Spinal cord (tissue), 10 donors: ENCODE measurements around the gene LRTM2. TPM values are rescaled to one million over a fixed set of nuclear protein-coding genes. Genes with fewer than 3 reads are reported as not detected.

Experiments
- DNase-seq, 6 donors: peaks; one replicate each; pipeline versions ENCODE4 v3.0.0 to v3.0.0-alpha.2; 2013 to 2015; ENCODE audit warnings: low spot score in 6 of 6, low read depth in 4 of 6
- H3K27ac ChIP-seq: one replicate; pipeline ENCODE4 v1.5.1; 2013; ENCODE audit warnings: low read depth, low read length, control low read depth
- H3K27me3 ChIP-seq: one replicate; pipeline ENCODE4 v1.6.1; 2013; ENCODE audit warnings: low read length; ENCODE audit not compliant: control insufficient read depth, insufficient read depth
- H3K36me3 ChIP-seq: one replicate; pipeline ENCODE4 v1.6.1; 2013; ENCODE audit warnings: low read length; ENCODE audit not compliant: control insufficient read depth, insufficient read depth
- H3K4me1 ChIP-seq: one replicate; pipeline ENCODE4 v1.6.1; 2013; ENCODE audit warnings: low read length; ENCODE audit not compliant: control insufficient read depth, insufficient read depth
- H3K4me3 ChIP-seq: one replicate; pipeline ENCODE4 v1.5.1; 2013; ENCODE audit warnings: low read depth, low read length, control low read depth
- H3K9me3 ChIP-seq: one replicate; pipeline ENCODE4 v1.6.1; 2013; ENCODE audit warnings: low read length; ENCODE audit not compliant: control insufficient read depth, insufficient read depth
- WGBS: methylation state at CpG from one replicate; pipeline ENCODE4 v1.1.5; 2013; ENCODE audit warnings: missing lambda C conversion rate; ENCODE audit not compliant: insufficient coverage; 5-methylcytosine and 5-hydroxymethylcytosine counted together
- polyA plus RNA-seq, 2 donors: library from polyadenylated mRNA; unstranded; fragments of 120-200 nt; gene quantifications; one replicate each; pipeline ENCODE4 v1.2.1, GENCODE V29; 2013; ENCODE audit not compliant: insufficient read length in 2 of 2
- total RNA-seq, 2 donors: library from RNA; depleted of rRNA in 1 of 2; stranded (reverse); fragments of 120-200 nt in 1 of 2; fragments of >200 nt in 1 of 2; gene quantifications; one replicate each; pipeline versions ENCODE4 v1.2.3 to v1.2.4, GENCODE V29; 2013 to 2014
- donor health status: healthy.

Gene LRTM2
- total and polyA plus RNA-seq, 4 donors: 1.4 to 9.6 (median 5.3) TPM

DNA sequence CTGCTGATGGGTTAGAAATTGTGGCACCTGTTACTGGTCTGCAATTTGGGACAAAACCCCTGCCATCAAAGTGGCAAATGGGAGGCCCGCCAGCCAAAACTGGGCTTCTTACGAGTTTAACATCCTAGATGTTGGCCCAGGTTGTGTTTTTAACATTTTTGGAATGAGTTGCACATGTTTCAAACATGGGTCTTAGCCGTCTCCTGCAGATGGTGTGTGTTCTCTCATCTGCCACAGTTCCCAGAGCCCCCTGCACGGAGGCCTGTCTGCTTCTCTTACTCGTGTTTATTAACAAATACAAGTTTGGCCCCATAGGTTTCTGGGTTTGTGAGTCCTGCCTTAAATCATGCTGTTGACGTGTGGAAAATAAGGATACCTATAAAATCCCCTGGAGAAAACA lies 51.6 kb downstream of the LRTM2 start:
- peak in 1 of 6 donors; percentile 80 for DNase-seq
- 73% methylated on average over 3 of the region's 6 CpGs for WGBS
- peaks cover 2% of the 10 kb centered on the region for H3K9me3 ChIP-seq
- no peaks in the 10 kb centered on the region for H3K36me3 ChIP-seq
- H3K4me1 ChIP-seq: peaks cover 5% of the 10 kb centered on the region
- H3K27ac ChIP-seq: no peak overlapping the region
- H3K4me3 ChIP-seq: no peak overlapping the region
- H3K27me3 ChIP-seq: no peaks in the 10 kb centered on the region

DNA sequence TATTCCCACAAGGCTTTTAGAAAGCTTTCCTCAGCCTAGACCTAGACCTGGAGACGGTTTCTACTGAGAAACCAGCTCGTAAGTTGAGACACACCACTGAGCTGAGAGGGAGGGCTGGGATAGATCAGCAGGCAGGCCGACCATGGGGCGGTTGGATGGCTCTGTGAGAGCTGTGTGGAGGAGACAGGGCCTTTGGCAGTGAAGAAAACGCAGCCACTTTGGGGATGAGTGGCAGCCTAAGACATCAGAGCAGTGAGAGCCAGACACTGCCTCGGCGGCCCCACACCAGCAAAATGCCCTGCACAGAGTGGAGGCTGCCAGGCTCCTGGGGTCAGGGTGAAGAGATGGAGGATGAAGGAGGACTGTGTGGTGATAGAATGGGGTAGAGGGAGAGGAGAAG lies 52.1 kb downstream of the LRTM2 start:
- no peak for DNase-seq
- Histone ChIP-seq H3K27ac (no peak overlapping the region), H3K4me3 (no peak overlapping the region), H3K9me3 (peaks cover 2% of the 10 kb centered on the region), H3K27me3 (no peaks in the 10 kb centered on the region), H3K4me1 (peaks cover 5% of the 10 kb centered on the region), H3K36me3 (no peaks in the 10 kb centered on the region)
- WGBS: 93% methylated on average over 6 of the region's 7 CpGs

DNA sequence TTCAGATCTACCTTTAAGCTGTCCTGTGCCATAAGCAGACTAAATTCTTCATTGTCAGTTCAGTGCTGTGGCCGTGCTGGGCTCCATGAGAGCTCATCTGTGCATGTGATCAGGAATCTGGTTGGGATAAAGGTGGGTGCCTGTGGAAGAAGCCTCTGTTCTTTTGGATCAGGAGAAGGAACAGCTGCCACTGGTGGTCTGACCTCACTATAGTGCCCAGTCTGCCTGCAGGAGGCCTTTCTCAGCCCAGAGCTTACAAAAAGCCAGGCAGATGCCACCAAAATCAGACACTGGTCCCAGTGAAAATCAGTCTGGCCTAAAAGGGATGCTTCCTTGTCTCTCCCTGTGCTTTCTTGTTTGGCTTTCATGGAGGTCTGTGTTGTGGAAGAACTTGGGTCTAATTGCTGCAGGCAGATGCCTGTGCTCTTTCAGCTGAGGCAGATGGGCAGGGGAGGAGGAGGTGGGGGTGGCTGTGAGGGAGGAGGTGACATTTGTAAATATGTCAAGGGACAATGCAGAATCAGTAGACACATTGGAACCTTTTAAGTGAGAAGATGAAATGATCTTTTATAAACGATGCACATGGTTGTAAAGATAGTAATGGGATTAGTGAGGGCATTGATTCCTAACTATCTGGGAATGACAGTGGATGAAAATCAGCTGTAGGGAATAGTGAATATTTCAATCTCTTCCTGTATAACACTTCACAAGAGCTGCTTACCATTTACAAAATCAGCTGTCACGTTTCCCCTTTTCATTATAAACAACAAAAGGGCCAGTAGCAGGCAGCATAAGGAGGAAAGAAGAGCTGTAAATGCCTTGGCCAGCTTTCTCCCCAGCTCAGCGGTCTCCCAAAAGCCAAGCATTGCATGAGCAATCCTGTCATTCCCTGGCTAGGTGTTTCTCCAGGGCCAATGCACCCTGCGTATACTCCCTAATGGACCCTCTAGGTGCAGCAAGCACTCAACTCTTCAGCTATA lies 53.5 kb downstream of the LRTM2 start:
- peaks cover 5% of the 10 kb centered on the region for H3K4me1 ChIP-seq
- no peak overlapping the region for H3K4me3 ChIP-seq
- H3K27ac ChIP-seq: no peak overlapping the region
- peak in 2 of 6 donors; percentile 32 to 59 for DNase-seq
- H3K27me3 ChIP-seq: no peaks in the 10 kb centered on the region
- H3K36me3 ChIP-seq: no peaks in the 10 kb centered on the region
- 81% methylated on average over 4 of the region's 5 CpGs for whole genome bisulfite sequencing
- H3K9me3 ChIP-seq: peaks cover 2% of the 10 kb centered on the region

DNA sequence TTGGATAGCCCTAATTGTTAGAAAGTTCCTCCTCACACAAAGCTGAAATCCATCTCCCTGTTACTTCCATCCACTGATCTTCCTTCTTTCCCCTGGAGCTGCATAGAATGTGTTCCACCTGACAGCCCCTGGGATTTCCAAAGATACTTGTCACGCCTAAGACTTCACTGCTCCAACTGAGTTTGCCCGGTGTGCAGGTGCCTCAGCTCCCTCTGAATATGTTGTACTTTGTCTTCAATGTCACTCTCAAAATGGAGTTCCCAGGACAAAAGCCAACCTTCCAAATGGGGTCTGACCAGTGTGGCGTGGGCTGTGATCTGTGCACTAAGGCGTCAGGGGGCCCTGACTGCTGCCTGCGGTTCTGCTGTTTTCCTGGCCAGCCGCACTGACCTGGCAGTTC lies 55.2 kb downstream of the LRTM2 start:
- WGBS: 65% methylated on average over 6 of the region's 6 CpGs
- peak in 1 of 6 donors; percentile 21 for DNase-seq

DNA sequence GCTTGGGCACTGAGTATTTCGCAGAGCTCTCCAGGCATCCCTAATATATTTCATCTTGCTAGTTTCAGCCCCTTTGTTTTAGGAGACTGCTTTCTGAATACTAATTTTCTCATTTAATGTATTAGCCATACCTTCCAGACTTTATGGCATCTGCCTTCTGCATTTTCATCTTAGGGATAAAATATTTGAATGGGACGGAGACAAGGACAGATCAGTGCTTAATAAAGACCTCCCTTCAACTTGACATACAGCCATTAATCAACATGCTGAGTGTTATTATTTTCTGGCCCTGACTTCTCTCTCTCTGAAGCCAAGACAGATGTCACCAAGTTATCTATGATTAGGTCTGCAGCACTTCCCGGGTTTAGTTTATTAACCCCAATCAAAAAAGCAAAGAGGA lies 55.7 kb downstream of the LRTM2 start:
- no peaks in the 10 kb centered on the region for H3K36me3 ChIP-seq
- H3K27me3 ChIP-seq: no peaks in the 10 kb centered on the region
- WGBS: no CpG with 5 or more reads among the region's 3 CpGs
- no peaks in the 10 kb centered on the region for H3K9me3 ChIP-seq
- no peak overlapping the region for H3K4me3 ChIP-seq
- DNase-seq: peak in 2 of 6 donors; percentile 9 to 54
- peaks cover 5% of the 10 kb centered on the region for H3K4me1 ChIP-seq
- no peak overlapping the region for H3K27ac ChIP-seq

More for the DNA sequence above, 55.2 kb downstream of the LRTM2 start:
- Histone ChIP-seq H3K9me3 (no peaks in the 10 kb centered on the region), H3K27me3 (no peaks in the 10 kb centered on the region), H3K36me3 (no peaks in the 10 kb centered on the region), H3K4me3 (no peak overlapping the region), H3K27ac (no peak overlapping the region), H3K4me1 (peaks cover 5% of the 10 kb centered on the region)

DNA sequence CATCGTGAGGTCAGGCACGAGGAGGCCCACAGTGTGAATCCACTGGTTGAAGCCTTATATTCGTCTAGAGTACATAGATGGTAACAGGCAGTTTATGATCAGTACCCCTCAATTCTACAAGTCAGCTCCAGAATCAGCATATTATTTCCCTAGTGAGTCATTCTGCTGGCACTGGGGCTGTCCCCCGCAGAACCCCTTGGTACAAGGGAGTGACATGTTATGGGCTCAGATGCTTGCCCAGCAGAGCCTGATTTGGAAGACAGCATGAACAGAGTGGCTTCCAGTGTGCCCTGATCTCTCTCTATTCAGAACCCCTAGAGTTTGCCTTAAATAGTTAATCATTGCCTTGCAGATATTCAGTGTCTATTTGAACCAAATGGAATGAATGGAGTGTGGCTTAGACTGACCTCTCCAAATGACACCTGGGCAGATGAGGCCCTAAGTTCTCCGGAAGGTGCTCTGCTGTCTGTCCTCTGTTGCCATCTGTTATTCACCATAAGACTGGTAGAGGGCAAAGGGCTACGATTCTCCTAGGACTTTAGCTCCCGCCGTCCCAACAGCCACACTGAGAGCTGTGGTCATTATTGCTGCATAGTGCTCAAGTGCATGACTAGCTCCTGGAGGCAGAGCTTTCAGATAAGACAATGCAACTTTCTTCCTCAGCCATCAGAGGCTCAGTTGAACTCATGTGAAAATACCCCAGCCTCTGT lies 57.0 kb downstream of the LRTM2 start:
- Histone ChIP-seq H3K4me3 (no peak overlapping the region), H3K9me3 (no peaks in the 10 kb centered on the region), H3K4me1 (peaks cover 5% of the 10 kb centered on the region), H3K27ac (no peak overlapping the region), H3K36me3 (no peaks in the 10 kb centered on the region), H3K27me3 (no peaks in the 10 kb centered on the region)
- DNase-seq: no peak
- WGBS: 85% methylated on average over 5 of the region's 8 CpGs

DNA sequence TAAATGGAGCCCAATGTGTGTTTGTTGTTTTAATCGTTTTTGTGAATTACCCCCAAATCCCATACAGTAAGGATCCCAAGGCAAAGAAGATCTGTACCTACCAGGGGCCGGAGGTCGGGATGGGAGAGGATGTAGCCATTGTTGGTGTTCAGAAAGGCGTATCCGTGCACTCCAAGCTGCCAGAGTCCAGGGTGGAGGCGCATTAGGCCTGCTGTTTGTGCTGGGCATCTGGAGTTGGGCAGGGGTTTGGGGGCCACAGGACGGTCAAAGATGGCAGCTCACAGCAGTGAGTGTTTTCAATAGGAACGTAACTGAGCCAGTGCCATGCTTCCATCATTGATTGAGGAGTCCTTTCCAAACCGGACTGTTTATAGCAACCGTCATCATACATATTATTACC lies 57.8 kb downstream of the LRTM2 start:
- WGBS: 98% methylated on average over 7 of the region's 10 CpGs
- no peak for DNase-seq
- Histone ChIP-seq H3K4me3 (no peak overlapping the region), H3K4me1 (peaks cover 5% of the 10 kb centered on the region), H3K27me3 (no peaks in the 10 kb centered on the region), H3K27ac (no peak overlapping the region), H3K36me3 (no peaks in the 10 kb centered on the region), H3K9me3 (no peaks in the 10 kb centered on the region)

DNA sequence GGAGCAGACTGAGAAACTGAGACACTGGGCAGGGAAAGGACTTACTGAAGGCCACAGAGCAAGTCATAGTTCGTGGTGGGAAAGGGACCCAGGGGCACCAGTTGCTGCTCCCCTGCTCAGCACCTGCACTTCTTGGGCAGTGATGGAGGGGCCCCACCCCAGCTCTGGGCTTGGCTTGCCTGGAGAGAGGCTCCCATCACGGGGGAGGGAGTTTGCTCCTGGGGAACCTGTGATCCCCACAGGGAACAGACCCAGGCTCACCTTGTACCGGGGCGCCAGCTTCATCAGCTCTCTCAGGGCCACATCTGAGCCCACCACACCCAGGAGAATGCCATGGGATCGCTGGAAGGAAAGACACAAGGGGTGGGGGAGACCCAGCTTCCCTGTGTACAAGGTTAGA lies 58.3 kb downstream of the LRTM2 start:
- Histone ChIP-seq H3K9me3 (no peaks in the 10 kb centered on the region), H3K36me3 (no peaks in the 10 kb centered on the region), H3K4me3 (no peak overlapping the region), H3K4me1 (peaks cover 1% of the 10 kb centered on the region), H3K27me3 (no peaks in the 10 kb centered on the region), H3K27ac (no peak overlapping the region)
- no peak for DNase-seq
- WGBS: 88% methylated on average over 2 of the region's 5 CpGs

DNA sequence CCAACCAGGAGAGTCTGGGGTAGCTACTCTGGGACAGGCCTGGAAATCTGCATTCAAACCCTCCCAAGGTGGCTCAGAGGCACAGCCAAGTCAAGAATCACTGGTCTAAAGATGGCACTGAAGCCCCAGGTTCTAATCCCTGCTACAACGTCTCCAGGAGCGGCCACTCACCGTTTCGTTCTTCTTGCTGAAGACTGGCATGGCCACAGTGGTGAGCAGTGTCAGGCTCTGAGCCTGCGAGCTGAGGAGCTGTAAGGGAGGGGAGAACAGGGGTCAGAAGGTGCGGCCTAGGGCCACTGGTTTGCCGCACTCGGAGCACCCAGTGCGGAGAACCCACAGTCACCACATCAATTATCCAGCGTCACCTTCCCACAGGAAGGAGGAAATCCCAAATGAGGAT lies 59.3 kb downstream of the LRTM2 start:
- Histone ChIP-seq H3K27ac (no peak overlapping the region), H3K4me3 (no peak overlapping the region), H3K4me1 (no peaks in the 10 kb centered on the region), H3K27me3 (no peaks in the 10 kb centered on the region), H3K36me3 (no peaks in the 10 kb centered on the region), H3K9me3 (no peaks in the 10 kb centered on the region)
- no peak for DNase-seq
- WGBS: 90% methylated on average over 4 of the region's 10 CpGs
